Heart left ventricle (tissue), 16 donors: ENCODE results near the gene STK38. TPM values are rescaled to one million over a fixed set of nuclear protein-coding genes. Genes with fewer than 3 reads are reported as not detected.
A peak's percentile ranks its signal among the peaks of the same experiment; 100 is the strongest.

Experiments
- ATAC-seq, 4 donors: fragments of 200-7000 bp; cut with Tn5 transposase; one replicate each; pipeline ENCODE4 v1.9.1; 2020 to 2022; ENCODE audit warnings: moderate library complexity in 4 of 4, mild to moderate bottlenecking in 3 of 4, moderate number of reproducible peaks in 1 of 4
- DNase-seq, 5 donors: peaks; one replicate each; pipeline ENCODE4 v3.0.0-alpha.2; 2020
- H3K27ac ChIP-seq, 12 donors: fragments of 200-600 bp; sonication (generic) in 4 of 12; one replicate each; pipeline versions ENCODE4 v1.5.0 to v1.8.0; 2016 to 2022; ENCODE audit warnings: mild to moderate bottlenecking in 2 of 12
- H3K27me3 ChIP-seq, 9 donors: fragments of 200-600 bp; sonication (generic) in 2 of 9; one replicate each; pipeline versions ENCODE4 v1.5.1 to v1.8.0; 2016 to 2022; ENCODE audit warnings: mild to moderate bottlenecking in 3 of 9
- H3K36me3 ChIP-seq, 9 donors: fragments of 200-600 bp; sonication (generic) in 2 of 9; one replicate each; pipeline versions ENCODE4 v1.5.0 to v1.8.0; 2018 to 2022; ENCODE audit warnings: mild to moderate bottlenecking in 2 of 9
- H3K4me1 ChIP-seq, 12 donors: fragments of 200-600 bp; sonication (generic) in 4 of 12; one replicate each; pipeline versions ENCODE4 v1.5.0 to v1.8.0; 2016 to 2022; ENCODE audit warnings: mild to moderate bottlenecking in 3 of 12
- H3K4me3 ChIP-seq, 12 donors: fragments of 200-600 bp; sonication (generic) in 4 of 12; one replicate each; pipeline versions ENCODE4 v1.5.0 to v1.8.0; 2017 to 2022; ENCODE audit warnings: mild to moderate bottlenecking in 9 of 12, moderate library complexity in 4 of 12
- H3K9me3 ChIP-seq, 12 donors: fragments of 200-600 bp; sonication (generic) in 4 of 12; one replicate each; pipeline versions ENCODE4 v1.5.0 to v1.8.0; 2016 to 2022; ENCODE audit warnings: mild to moderate bottlenecking in 1 of 12
- POLR2A ChIP-seq, 2 donors: fragments of 450-650 bp; IDR thresholded peaks; one replicate each; pipeline ENCODE4 v1.6.1; 2017; ENCODE audit warnings: antibody characterized with exemption in 2 of 2, mild to moderate bottlenecking in 2 of 2, moderate library complexity in 2 of 2
- WGBS, 4 donors: extraction: QIAGEN DNeasy Blood & Tissue Kit in 2 of 4; methylation state at CpG; one replicate each; pipeline versions ENCODE4 v1.1.5 to v1.1.7; 2013 to 2018; 5-methylcytosine and 5-hydroxymethylcytosine counted together
- intact Hi-C, 10 donors: fragments of 100-400 bp; cut with DNase I; formaldehyde crosslinking; loops; one replicate each; pipeline versions ENCODE4 v1.11.1 to v1.14.2; 2022
- polyA plus RNA-seq, 2 donors: library from polyadenylated mRNA; stranded (reverse); fragments of 200-250 nt; gene quantifications; one replicate each; pipeline ENCODE4 v1.2.3, GENCODE V29; 2013
- total RNA-seq, 9 donors: library from RNA; depleted of rRNA in 2 of 9; stranded (reverse); fragments of >200 nt in 2 of 9; fragmentation: NEBNext Ultra II Directional in 3 of 9; extraction: Animal tissue kit (Norgen Biotek cat#: 25700) in 3 of 9; gene quantifications; one replicate each; pipeline versions ENCODE4 v1.1.0 to v1.2.4, GENCODE V29; 2016 to 2023
- TF ChIP-seq, protein P1 (sequence below), 12 donors: fragments of 200-600 bp; sonication (generic) in 4 of 12; IDR thresholded peaks; one replicate each; pipeline versions ENCODE4 v1.5.0 to v1.8.0; 2018 to 2022; ENCODE audit warnings: antibody characterized with exemption in 12 of 12, mild to moderate bottlenecking in 5 of 12
- donor health status: ischemic (EF 13 %, LVEDD 7.1; RV severe dilation, severe dysfunction).
- donor health status: healthy with polysubstance abuse.
- donor health status: DM: no; HTN: yes; CAD: no.
- donor health status: DM: no; HTN: no; CAD: no.
- donor health status: ischemic (EF 25% LVEDD 6.9; RV normal size, moderate dysfunction).
- donor health status: ischemic (EF 25% LVEDD 5.7; RV mildly dilated, moderate dysfunction).
- donor health status: healthy.
- donor health status: DM: yes; HTN: yes; CAD: no.
- donor health status: ischemic (EF 35%, LVEDD 5.7; RV mildly dilated, moderate dysfunction).
- donor health status: nonischemic (EF 11% LVEDD 7.7; RV severe dilation, severe dysfunction).
- donor health status: DM: yes; HTN: yes; CAD: no.
- donor health status: PGD.
- donor health status: ischemic (EF 29% LVEDD 5.4; RV normal size, mild dysfunction).
- donor health status: nonischemic (EF 23%, LVEDD 6.1; RV moderate dilation, normal function).

Gene STK38
- total and polyA plus RNA-seq, 11 donors: 14.3 to 32.8 (median 21.2) TPM

DNA sequence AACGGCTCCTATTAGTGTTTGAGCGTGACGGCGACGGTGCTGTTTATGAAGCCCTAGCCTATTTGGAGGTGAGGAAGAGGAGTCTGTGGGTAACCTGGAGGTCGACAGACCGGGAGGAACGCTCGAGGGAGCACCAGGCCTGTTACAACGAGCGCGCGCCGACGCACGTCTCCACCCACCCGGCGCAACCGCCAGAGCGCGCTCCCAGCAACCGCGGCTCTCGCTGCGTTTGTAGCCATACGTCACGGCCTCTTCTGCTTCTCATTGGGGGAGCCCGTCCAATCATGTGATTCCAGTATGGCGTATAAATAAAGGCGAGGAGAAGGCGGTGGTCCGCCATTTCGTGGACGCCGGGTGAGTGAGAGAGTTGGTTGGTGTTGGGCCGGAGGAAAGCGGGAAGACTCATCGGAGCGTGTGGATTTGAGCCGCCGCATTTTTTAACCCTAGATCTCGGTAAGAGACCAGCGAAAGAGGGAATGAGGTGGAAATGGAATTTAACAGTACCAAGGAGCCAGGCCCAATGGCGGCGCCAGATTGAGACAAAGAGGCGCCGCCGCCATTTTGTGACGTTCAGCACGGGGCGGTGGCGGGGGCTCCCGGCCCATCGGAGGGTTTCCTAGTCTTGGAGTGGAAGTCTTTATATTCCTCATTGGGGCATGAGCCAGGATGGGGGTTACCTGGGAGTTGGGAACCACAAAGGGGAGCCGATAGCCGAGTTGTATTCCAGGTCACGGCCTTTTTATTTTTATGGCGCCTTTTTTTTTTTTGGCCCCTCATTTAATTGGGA lies 46.9 kb upstream of the STK38 start, which contains the start of gene SRSF3:
Gene SRSF3, plus strand, starts transcription at position 334 of the 787 bp plus-strand sequence. CDS start 2,401 bp downstream, outside the sequence.
- peak; percentile 97 to 98 (median 98) for DNase-seq
- H3K27me3 ChIP-seq: no peaks in the 10 kb centered on the region
- no peaks in the 10 kb centered on the region for H3K9me3 ChIP-seq
- peak within 1 kb of the TSS; percentile 64 to 83 (median 74) for H3K4me3 ChIP-seq
- peak; percentile 96 to 99 (median 97) for ATAC-seq
- H3K4me1 ChIP-seq: peaks cover 4 to 41% (median 30%) of the 10 kb centered on the region in 12 donors
- TF ChIP-seq, protein P1, sequence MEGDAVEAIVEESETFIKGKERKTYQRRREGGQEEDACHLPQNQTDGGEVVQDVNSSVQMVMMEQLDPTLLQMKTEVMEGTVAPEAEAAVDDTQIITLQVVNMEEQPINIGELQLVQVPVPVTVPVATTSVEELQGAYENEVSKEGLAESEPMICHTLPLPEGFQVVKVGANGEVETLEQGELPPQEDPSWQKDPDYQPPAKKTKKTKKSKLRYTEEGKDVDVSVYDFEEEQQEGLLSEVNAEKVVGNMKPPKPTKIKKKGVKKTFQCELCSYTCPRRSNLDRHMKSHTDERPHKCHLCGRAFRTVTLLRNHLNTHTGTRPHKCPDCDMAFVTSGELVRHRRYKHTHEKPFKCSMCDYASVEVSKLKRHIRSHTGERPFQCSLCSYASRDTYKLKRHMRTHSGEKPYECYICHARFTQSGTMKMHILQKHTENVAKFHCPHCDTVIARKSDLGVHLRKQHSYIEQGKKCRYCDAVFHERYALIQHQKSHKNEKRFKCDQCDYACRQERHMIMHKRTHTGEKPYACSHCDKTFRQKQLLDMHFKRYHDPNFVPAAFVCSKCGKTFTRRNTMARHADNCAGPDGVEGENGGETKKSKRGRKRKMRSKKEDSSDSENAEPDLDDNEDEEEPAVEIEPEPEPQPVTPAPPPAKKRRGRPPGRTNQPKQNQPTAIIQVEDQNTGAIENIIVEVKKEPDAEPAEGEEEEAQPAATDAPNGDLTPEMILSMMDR (IDR thresholded peaks at IDR 0.05): peak; percentile 43 to 85 (median 55)
- peak in 1 of 2 donors; percentile 95 for TF ChIP-seq POLR2A (IDR thresholded peaks at IDR 0.05)
- H3K36me3 ChIP-seq: peaks cover 4 to 33% (median 26%) of the 10 kb centered on the region in 9 donors
- peak within 1 kb of the TSS; percentile 87 to 100 (median 97) for H3K27ac ChIP-seq
- WGBS, 4 donors: 0% methylated on average over 58 of the region's 58 CpGs
- intact Hi-C loops: loop anchor here (1.0 to 10.0 kb wide), 10 partner anchors 47 to 171 kb away; partner anchors contain the start of genes STK38 (in 9 of the 10), KCTD20 (in 6 of the 10) and PXT1 (in 6 of the 10)

DNA sequence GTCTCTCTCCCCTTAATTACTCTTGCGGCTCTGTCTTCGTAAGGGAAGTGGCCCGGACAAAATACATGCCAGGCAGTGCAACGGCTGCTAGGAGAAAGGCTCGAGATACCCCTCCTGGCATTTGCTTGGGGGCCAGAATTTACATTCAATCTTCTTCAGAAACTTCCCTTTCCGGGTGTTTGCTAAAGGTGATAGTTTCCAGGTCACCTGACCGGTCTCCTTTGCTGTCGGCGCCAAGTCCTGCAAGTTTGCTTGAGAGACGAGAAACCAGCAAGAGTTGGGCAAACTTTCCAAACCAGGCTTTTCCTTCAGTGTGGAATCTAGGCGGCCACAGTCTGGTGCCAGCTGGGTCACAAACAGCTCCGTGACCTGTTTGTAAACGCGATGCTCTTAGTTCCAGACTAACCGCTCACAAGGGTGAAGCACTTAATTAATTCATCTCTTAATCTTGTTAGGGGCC lies 46.3 kb upstream of the STK38 start:
- Histone ChIP-seq H3K4me1 (peaks cover 4 to 35% (median 24%) of the 10 kb centered on the region in 12 donors), H3K36me3 (peaks cover 2 to 27% (median 20%) of the 10 kb centered on the region in 9 donors), H3K27me3 (no peaks in the 10 kb centered on the region), H3K9me3 (no peaks in the 10 kb centered on the region), H3K4me3 (peak overlapping the region; percentile 1 to 80 (median 74)), H3K27ac (peak overlapping the region; percentile 87 to 100 (median 97))
- 5 to 9% (median 7%) methylated on average over 15 of the region's 15 CpGs for WGBS, 4 donors
- TF ChIP-seq, protein P1 (IDR thresholded peaks at IDR 0.05): no peak
- no peak for TF ChIP-seq POLR2A (IDR thresholded peaks at IDR 0.05)
- ATAC-seq (peak; percentile 1 to 28 (median 13)), DNase-seq (peak in 3 of 5 donors; percentile 34 to 41 (median 40))
- intact Hi-C loops: loop anchor here (1.0 to 10.0 kb wide), 10 partner anchors 46 to 171 kb away; partner anchors contain the start of genes STK38 (in 10 of the 10), KCTD20 (in 6 of the 10) and PXT1 (in 6 of the 10)

DNA sequence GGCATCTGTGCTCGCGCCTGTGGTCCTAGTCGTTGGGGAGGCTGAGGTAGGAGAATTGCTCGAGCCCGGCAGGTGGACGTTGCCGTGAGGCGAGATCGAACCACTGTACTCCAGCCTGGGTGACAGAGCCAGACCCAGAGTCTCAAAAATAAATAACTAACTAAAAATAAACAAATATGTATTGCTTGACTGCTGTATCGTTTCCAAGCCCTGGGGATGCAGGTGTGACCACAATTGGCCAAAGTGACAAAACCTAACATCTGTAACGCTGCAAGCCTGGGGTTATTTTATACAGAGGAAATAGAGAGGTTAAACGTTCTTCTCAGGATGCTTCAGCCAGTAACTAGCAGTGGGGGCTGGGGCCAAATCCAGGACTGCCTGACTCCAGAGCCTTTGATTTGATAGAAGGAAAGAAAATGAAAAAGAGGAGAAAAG lies 45.0 kb upstream of the STK38 start:
- Histone ChIP-seq H3K4me3 (no peak overlapping the region), H3K9me3 (no peaks in the 10 kb centered on the region), H3K27ac (peak overlapping the region in 3 of 12 donors; percentile 94 to 97 (median 96)), H3K27me3 (no peaks in the 10 kb centered on the region), H3K36me3 (peaks cover 0 to 14% (median 7%) of the 10 kb centered on the region in 9 donors), H3K4me1 (peaks cover 0 to 21% (median 10%) of the 10 kb centered on the region in 12 donors)
- intact Hi-C loops: loop anchor here in 8 of 10 donors (2.0 to 10.0 kb wide), 5 partner anchors 45 to 167 kb away; partner anchors contain the start of genes KCTD20 (in 5 of the 8), PXT1 (in 5 of the 8) and STK38 (in 4 of the 8)
- TF ChIP-seq, protein P1 (IDR thresholded peaks at IDR 0.05): no peak
- TF ChIP-seq POLR2A (IDR thresholded peaks at IDR 0.05): no peak
- no peak for DNase-seq
- no peak for ATAC-seq
- 90 to 92% (median 92%) methylated on average over 12 of the region's 12 CpGs for WGBS, 4 donors
